ENCODE results near the gene PSG2. TPM values are rescaled to one million over a fixed set of nuclear protein-coding genes. Genes with fewer than 3 reads are reported as not detected.

Gene PSG2
- not detected in 2 replicates for total RNA-seq (2014; rRNA removed; shearing (Covaris generic))

DNA sequence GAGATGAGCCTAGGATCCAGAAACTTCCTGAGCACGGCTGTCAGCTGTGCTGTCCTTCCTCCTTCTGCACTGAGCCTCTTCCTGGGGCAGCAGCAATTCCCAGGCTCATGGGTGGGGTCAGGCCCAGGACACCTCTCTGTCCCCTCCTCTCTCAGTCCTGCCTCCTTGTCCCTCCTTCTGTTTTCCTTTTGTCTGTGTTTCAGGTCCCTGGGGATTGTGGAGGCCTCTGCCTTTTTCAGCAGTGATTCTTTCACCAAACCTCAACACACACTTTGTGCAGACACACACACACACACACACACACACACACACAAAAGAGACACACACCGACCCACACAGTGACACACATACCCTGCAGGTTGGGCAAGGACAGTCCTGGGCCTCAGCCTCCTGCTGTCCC, at the start of gene PSG2:
PSG2 (minus strand) TSS at position 101 of the 400 bp plus-strand sequence. CDS start 132 bp downstream, outside the sequence.

DNA sequence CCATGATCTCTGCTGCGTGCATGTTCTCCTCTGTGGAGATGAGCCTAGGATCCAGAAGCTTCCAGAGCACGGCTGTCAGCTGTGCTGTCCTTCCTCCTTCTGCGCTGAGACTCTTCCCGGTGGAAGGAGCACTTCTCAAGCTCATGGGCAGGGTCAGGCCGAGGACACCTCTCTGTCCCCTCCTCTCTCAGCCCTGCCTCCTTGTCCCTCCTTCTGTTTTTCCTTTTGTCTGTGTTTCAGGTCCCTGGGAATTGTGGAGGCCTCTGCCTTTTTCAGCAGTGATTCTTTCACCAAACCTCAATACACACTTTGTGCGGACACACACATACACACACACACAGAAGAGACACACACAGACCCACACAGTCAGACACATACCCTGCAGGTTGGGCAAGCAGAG, 56.1 kb downstream of the PSG2 start, which contains the start of gene PSG11:
PSG11 (minus strand) TSS at position 101 of the 400 bp plus-strand sequence; CDS start at position 4, 97 bp downstream.

Other genes with a start within 250 kb of the PSG2 start
- gene PSG1, start 203.0 kb downstream of the PSG2 start, total RNA-seq (2014; rRNA removed; shearing (Covaris generic)) = not detected in 2 replicates
- gene PSG6, start 164.8 kb downstream of the PSG2 start, total RNA-seq (2014; rRNA removed; shearing (Covaris generic)) = not detected in 2 replicates
- not detected in 2 replicates for gene PSG7, start 145.5 kb downstream of the PSG2 start, total RNA-seq (2014; rRNA removed; shearing (Covaris generic))
- gene PSG11, start 56.2 kb downstream of the PSG2 start, total RNA-seq (2014; rRNA removed; shearing (Covaris generic)) = not detected in 2 replicates
- not detected in 2 replicates for gene PSG5, start 103.8 kb upstream of the PSG2 start, total RNA-seq (2014; rRNA removed; shearing (Covaris generic))
- not detected in 2 replicates for gene PSG4, start 122.9 kb upstream of the PSG2 start, total RNA-seq (2014; rRNA removed; shearing (Covaris generic))
- gene PSG9, start 186.8 kb upstream of the PSG2 start, total RNA-seq (2014; rRNA removed; shearing (Covaris generic)) = not detected in 2 replicates

Measured in A375 (cell line).